CD4-positive, alpha-beta T cell treated with Interleukin-15 for 4 hours (primary cell): ENCODE data around the gene PPIF.
A peak's percentile ranks its signal among the peaks of the same experiment; 100 is the strongest.

Source experiments
- DNase-seq: peaks from one replicate; pipeline ENCODE4 v3.0.0-alpha.2; 2020; ENCODE audit warnings: low spot score

Gene PPIF

DNA sequence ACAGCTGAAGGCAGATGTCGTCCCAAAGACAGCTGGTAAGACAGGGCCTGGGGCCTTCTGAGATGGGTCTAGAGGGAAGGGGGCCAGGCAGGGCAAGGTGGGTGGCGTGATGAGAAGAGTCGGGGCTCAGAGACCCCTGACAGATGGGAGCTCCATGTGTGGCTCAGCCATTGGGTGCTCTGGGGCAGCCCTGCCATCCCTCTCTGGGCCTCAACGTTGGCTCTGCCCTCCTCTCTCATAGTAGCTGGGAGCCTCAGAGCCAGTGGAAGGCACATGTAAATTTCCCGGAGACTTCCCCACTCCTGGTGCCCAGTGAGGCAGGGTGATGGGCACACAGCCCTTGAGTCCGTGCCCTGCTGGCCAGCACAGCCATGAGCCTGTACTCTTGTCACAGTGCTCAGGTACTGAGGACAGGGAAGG, 1.8 kb downstream of the PPIF start:
- no peak for DNase-seq

GRCh38 chr10:79349766-79350406, 2.6 kb downstream of the PPIF start:
- DNase-seq = no peak

DNA sequence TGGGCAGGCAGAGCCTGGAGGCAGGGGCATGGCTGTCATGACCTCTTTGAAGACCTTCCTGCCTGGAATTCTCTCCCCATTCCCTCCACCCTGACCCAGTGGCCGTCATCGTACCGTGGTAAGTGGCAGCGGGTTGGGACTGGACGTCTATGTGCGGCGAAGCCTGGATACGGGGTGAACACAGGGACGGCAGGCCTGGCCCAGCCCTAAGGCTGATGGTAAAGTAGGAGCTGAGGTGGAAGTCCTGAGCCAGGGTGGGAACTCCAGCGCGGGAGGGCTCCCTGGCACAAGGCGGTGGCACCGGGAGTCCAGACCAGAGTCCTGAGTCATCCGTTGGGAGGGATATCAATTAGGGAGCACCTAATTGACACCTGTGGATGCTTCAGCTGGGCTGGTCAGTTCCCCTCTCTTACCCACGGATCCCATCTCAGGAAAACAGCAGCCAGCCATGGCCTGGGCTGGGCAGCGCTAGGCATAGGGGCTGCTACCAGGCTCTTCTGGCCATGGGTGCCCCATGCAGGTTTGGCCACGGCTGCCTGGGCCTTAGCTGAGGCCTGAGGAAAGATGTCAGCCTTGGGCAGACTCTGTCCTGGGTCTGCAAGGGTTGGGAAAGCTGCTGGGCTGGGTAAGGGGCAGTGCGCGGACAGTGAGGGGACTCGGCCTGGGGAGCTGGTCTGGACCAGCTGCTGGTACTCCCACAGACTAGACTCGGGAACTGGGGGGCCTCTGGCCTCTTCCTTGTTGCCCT, 3.3 kb downstream of the PPIF start:
- no peak for DNase-seq

DNA sequence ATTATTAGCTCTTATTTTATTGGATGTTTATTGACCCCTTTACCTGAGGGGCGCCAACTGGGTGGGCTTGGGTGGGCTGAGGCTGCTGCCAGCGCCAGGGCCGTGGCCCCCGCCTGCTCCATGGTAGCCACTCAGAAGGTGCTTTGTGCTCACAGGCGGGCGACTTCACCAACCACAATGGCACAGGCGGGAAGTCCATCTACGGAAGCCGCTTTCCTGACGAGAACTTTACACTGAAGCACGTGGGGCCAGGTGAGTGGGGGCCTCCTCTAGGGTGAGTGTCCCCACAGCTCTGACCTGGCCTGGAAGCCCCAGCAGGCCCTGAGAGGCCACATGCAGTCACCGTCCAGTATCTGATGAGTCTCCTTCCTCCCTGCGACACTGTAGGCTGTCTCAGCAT, 4.1 kb downstream of the PPIF start:
- no peak for DNase-seq

- no peak for DNase-seq
Observed at GRCh38 chr10:79352035-79352877, 5.0 kb downstream of the PPIF start.

DNA sequence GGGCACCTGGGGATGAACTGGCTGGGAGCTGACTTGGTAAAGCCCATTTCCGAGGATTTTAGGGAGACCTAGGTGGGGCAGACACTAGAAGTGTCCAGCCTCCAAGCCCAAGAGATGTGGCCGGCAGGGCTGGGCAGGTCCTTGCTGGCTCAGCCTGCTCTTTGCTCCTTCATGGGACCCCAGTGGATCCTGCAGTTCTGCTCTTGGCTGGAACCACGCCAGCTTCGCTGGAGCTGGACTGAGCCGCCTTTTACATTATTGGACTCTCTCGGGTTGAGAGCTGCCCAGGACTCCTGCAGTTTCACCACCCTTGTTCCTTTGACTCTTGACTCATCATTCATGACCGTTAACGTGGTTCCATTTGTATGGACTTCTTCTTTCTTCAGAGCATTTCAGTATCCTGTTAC, 5.7 kb downstream of the PPIF start:
- no peak for DNase-seq

- DNase-seq = no peak
Observed at GRCh38 chr10:79353726-79354125, 6.5 kb downstream of the PPIF start.

- DNase-seq = no peak
Observed at GRCh38 chr10:79354141-79354540, 6.9 kb downstream of the PPIF start.

- DNase-seq = no peak
Observed at GRCh38 chr10:79354615-79355014, 7.3 kb downstream of the PPIF start.

- DNase-seq = no peak
Observed at GRCh38 chr10:79355420-79356017, 8.2 kb downstream of the PPIF start.

DNA sequence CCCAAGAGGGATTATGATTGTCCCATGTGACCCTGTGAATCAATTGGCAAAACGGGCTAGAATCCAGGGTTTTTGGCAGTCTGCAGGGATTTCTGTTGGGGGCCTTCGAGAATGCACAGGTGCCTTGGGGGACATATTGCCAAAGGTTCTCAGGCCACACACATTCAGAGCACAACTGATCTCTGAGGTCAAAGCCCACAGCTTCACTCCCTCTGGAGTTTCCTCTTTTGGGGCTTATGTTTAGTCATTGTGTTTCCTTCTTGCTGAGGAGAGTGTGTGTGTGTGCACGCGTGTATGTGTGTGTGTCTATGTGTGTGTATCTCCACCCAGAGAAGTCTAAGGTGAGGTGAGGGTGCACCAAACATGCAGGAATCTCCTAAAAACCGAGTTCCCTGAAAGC, 8.8 kb downstream of the PPIF start:
- DNase-seq = no peak

DNA sequence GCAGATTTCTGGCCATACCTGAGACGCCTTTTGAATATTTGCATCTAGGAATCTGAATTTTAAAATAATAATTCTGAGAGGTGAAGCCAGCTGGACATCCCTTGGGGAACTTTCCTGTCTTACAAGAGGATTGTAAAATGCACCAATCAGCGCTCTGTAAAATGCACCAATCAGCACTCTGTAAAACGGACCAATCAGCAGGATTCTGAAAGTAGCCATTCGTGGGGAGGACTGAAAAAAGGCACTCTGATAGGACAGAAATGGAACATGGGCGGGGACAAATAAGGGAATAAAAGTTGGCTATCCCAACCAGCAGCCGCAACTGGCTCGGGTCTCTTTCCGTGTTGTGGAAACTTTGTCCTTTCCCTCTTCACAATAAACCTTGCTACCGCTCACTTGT, 9.9 kb downstream of the PPIF start:
- no peak for DNase-seq

DNA sequence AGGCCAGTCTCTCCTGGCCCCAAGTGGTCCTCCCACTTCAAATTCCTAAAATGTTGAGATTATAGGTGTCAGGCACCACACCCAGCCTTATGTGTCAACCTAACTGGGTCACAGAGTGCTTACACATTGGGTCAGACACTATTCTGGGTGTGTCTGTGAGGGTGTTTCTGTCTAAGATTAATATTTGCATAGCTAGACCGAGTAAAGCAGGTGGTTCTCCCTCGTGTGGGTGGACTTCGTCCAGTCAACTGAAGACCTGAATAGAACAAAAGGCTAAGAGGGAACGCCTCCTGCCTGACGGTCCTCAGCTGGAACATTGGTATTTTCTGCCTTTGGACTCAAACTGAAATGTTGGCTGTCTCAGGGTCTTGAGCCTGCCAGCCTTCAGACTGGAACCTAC, 11.5 kb downstream of the PPIF start:
- DNase-seq = no peak

GRCh38 chr10:79359816-79360498, 12.7 kb downstream of the PPIF start:
- DNase-seq = no peak

GRCh38 chr10:79360499-79361342, 13.5 kb downstream of the PPIF start:
- DNase-seq = no peak

- peak; percentile 34 for DNase-seq
Observed at GRCh38 chr10:79361726-79362397, 14.6 kb downstream of the PPIF start.

DNA sequence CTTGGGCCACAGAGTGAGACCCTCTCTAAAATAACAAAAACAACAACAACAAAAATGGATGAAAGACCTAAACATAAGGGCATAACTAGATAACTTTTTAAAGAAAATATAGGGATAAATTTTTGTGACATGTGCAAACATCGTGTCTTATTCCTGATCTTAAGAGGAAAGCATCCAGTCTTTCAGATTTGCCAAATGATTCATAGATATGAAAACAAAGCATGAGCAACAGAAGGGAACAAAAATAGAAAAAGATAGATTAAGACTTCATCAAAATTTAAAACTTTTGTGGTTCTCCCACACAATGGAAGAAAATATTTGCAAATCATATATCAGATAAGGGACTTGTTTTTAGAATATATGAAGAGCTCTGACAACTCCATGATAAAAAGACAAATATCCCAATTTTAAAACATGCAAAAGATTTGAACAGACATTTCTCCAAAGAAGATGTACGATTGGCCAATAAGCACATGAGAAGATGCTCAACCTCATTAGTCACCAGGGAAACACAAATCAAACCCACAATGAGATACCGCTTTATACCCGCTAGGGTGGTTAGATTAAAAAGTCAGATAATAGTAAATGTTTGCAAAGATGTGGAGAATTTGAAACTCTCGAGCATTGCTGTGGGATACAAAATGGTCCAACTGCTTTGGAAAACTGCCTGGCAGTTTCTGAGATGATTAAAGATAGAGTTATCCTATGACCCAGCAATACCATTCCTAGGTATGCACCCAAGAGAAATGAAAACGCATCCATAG, 20.3 kb downstream of the PPIF start:
- no peak for DNase-seq

GRCh38 chr10:79372871-79373270, 25.6 kb downstream of the PPIF start:
- no peak for DNase-seq

DNA sequence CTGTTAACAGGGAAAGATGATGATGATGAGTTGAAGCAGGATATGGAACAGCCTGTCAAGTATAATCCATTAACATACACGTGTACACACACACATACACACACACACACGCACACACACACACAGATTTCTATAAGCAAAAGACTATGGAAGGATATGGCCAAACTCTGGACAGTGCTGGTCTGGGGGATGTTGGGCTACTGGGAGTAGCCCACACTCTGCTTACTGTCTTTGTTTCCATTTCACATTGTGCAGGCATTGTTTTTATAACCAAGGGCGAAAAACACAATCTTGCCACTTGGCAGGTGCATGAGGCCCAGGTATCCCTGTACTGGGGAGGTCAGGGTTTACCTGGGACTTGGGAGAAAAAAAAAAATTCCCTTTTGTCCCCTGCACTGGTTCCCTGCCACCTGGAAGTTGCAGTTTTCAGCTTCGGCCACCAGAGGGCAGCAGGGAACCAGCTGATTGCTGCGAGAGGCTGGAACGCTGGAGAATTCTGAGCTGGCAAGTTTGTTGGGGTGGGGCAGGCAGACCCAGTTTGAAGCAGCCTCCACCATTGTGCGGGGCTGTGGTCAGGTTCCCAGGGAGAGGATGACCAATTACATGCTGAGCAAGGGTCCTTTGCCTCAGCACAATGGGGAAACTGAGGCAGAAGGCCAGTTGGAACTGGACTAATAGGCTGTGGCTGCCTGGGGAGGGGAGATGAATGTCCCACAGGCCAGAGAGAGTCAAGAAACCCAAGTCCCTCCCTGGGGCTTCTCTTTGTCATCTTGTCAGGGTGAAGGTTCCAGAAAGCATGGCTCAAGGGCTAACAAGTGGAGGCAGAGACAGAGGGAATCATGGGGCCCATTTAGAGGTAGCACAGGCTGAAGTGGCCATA, 27.3 kb downstream of the PPIF start:
- DNase-seq = peak; percentile 77
